Lower leg skin (tissue), 3 donors: Measurements from ENCODE around the gene ARHGEF2.

ENCODE experiments used
- POLR2A ChIP-seq, 2 donors: fragments of 450-650 bp; IDR thresholded peaks; one replicate each; pipeline ENCODE4 v1.6.1; 2016 to 2017; ENCODE audit warnings: antibody characterized with exemption in 2 of 2, mild to moderate bottlenecking in 1 of 2, moderate library complexity in 1 of 2
- TF ChIP-seq, protein P1 (sequence below), 3 donors: fragments of 450-650 bp; IDR thresholded peaks; one replicate each; pipeline ENCODE4 v1.5.1; 2016; ENCODE audit warnings: antibody characterized with exemption in 3 of 3, mild to moderate bottlenecking in 3 of 3, moderate library complexity in 2 of 3

DNA sequence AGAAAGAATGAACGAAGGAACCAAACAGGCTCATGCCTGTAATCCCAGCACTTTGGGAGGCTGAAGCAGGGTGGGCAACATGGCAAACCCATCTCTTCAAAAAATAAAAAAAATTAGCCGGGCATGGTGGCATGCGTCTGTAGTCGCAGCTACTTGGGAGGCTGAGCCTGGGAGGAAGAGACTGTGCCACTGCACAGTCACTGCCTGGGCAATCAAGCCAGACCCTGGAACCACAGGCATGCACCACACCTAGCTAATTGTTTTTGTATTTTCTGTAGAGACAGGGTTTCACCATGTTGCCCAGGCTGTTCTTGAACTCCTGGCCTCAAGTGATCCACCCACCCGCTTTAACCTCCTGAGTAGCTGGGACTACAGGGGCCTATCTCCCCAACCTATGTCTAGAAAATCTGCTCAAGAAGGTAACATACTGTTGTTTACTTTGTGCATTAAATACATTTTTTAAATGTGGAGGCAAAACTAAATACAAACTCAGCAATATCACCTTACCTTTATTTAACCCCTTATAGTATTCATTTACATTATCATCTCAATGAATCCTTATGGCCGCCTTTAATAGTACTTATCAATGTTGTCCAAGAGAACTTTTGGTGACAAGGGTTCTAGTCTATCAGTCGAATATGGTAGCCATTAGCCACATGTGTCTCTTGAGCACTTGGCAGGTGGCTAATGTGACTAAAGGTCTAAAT is 46.9 kb downstream of the ARHGEF2 start:
- TF ChIP-seq, protein P1, sequence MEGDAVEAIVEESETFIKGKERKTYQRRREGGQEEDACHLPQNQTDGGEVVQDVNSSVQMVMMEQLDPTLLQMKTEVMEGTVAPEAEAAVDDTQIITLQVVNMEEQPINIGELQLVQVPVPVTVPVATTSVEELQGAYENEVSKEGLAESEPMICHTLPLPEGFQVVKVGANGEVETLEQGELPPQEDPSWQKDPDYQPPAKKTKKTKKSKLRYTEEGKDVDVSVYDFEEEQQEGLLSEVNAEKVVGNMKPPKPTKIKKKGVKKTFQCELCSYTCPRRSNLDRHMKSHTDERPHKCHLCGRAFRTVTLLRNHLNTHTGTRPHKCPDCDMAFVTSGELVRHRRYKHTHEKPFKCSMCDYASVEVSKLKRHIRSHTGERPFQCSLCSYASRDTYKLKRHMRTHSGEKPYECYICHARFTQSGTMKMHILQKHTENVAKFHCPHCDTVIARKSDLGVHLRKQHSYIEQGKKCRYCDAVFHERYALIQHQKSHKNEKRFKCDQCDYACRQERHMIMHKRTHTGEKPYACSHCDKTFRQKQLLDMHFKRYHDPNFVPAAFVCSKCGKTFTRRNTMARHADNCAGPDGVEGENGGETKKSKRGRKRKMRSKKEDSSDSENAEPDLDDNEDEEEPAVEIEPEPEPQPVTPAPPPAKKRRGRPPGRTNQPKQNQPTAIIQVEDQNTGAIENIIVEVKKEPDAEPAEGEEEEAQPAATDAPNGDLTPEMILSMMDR (IDR thresholded peaks at IDR 0.05), result no peak
- no peak for TF ChIP-seq POLR2A (IDR thresholded peaks at IDR 0.05)
